Hematopoietic multipotent progenitor cell treated with erythropoietin and hydrocortisone succinate and interleukin-3 and kit ligand, for 8 days (in vitro differentiated cells): Measurements from ENCODE around the gene THRA.

Experiments
- DNase-seq: peaks from one replicate; pipeline ENCODE4 v3.0.0-alpha.2; 2015

Gene THRA

GRCh38 chr17:40099619-40100418 is 37.1 kb downstream of the THRA start:
- DNase-seq = no peak

- no peak for DNase-seq
These were observed 37.6 kb downstream of the THRA start, which contains the start of gene NR1D1 for GRCh38 chr17:40100419-40100668. NR1D1 (minus strand) TSS chr17:40100589; CDS start chr17:40100094, 495 bp downstream.

- peak; percentile 98 for DNase-seq
These were observed 38.1 kb downstream of the THRA start for GRCh38 chr17:40100669-40101366.

GRCh38 chr17:40101367-40102210 is 38.8 kb downstream of the THRA start:
- DNase-seq = no peak

GRCh38 chr17:40103071-40103661 is 40.4 kb downstream of the THRA start:
- no peak for DNase-seq

- no peak for DNase-seq
These were observed 40.9 kb downstream of the THRA start for GRCh38 chr17:40103688-40104087.

- DNase-seq = no peak
These were observed 42.1 kb downstream of the THRA start for GRCh38 chr17:40104594-40105486.

GRCh38 chr17:40105861-40106759 is 43.3 kb downstream of the THRA start:
- DNase-seq = no peak

- DNase-seq = no peak
These were observed 44.2 kb downstream of the THRA start for GRCh38 chr17:40106760-40107521.

- DNase-seq = peak; percentile 26
These were observed 44.9 kb downstream of the THRA start for GRCh38 chr17:40107522-40108174.

- peak; percentile 66 for DNase-seq
These were observed 46.4 kb downstream of the THRA start for GRCh38 chr17:40108970-40109824.

- no peak for DNase-seq
These were observed 47.5 kb downstream of the THRA start for GRCh38 chr17:40110026-40110845.

- peak; percentile 91 for DNase-seq
These were observed 48.7 kb downstream of the THRA start for GRCh38 chr17:40111221-40112128.

- DNase-seq = no peak
These were observed 49.5 kb downstream of the THRA start for GRCh38 chr17:40112191-40112711.

- DNase-seq = no peak
These were observed 49.9 kb downstream of the THRA start for GRCh38 chr17:40112718-40113109.
